HL-60 (cell line): ENCODE data around the gene CNGA1.

Source experiments
- DNase-seq, 2 experiments: peaks; one replicate each; pipeline ENCODE4 v3.0.0-alpha.2; 2010 to 2020; ENCODE audit warnings: low read depth in 1 of 2, low spot score in 1 of 2
- H3K27ac ChIP-seq: fragments of 250-450 bp; sonication (Bioruptor Pico); replicated peaks from 2 replicates; pipeline ENCODE4 v1.5.1; 2020; ENCODE audit warnings: mild to moderate bottlenecking, moderate library complexity
- H3K27me3 ChIP-seq: fragments of 250-450 bp; sonication (Bioruptor Pico); 2 replicates; pipeline ENCODE4 v1.5.1; 2021; ENCODE audit warnings: mild to moderate bottlenecking, moderate library complexity; ENCODE audit not compliant: insufficient read depth, poor library complexity, severe bottlenecking
- H3K4me3 ChIP-seq: replicated peaks from 2 replicates; pipeline ENCODE4 v1.5.1; 2011; ENCODE audit warnings: mild to moderate bottlenecking, control low read depth, low read length; ENCODE audit not compliant: insufficient read depth
- CTCF ChIP-seq: IDR thresholded peaks from one replicate; pipeline ENCODE4 v1.5.1; 2011; ENCODE audit warnings: low read length, control low read depth, inconsistent platforms; ENCODE audit not compliant: insufficient read depth
- GABPA ChIP-seq: IDR thresholded peaks from 2 replicates; pipeline ENCODE4 v1.6.1; 2012; ENCODE audit warnings: low read depth
- POLR2AphosphoS5 ChIP-seq: IDR thresholded peaks from 2 replicates; pipeline ENCODE4 v1.6.1; 2012; ENCODE audit warnings: low read depth
- REST ChIP-seq: IDR thresholded peaks from 2 replicates; pipeline ENCODE4 v1.6.1; 2012; ENCODE audit warnings: low read depth; ENCODE audit not compliant: insufficient replicate concordance
- SPI1 ChIP-seq: IDR thresholded peaks from 2 replicates; pipeline ENCODE4 v1.6.1; 2012; ENCODE audit warnings: low read depth, mild to moderate bottlenecking, borderline replicate concordance

The CNGA1 gene

GRCh38 chr4:48027653-48028052 is 11.2 kb upstream of the CNGA1 start:
- no peak overlapping the region for H3K4me3 ChIP-seq
- H3K27me3 ChIP-seq = no peaks in the 10 kb centered on the region
- DNase-seq = no peak
- no peak for TF ChIP-seq GABPA
- no peak for TF ChIP-seq POLR2AphosphoS5
- no peak for TF ChIP-seq REST
- no peak for TF ChIP-seq SPI1
- TF ChIP-seq CTCF = no peak
- no peak overlapping the region for H3K27ac ChIP-seq

GRCh38 chr4:48025005-48025404 is 8.5 kb upstream of the CNGA1 start:
- no peak for TF ChIP-seq POLR2AphosphoS5
- TF ChIP-seq GABPA = no peak
- no peak for TF ChIP-seq REST
- TF ChIP-seq SPI1 = no peak
- no peak for TF ChIP-seq CTCF
- DNase-seq = no peak
- H3K27me3 ChIP-seq = no peaks in the 10 kb centered on the region
- H3K4me3 ChIP-seq = no peak overlapping the region
- no peak overlapping the region for H3K27ac ChIP-seq

- no peak overlapping the region for H3K27ac ChIP-seq
- no peak overlapping the region for H3K4me3 ChIP-seq
- TF ChIP-seq SPI1 = no peak
- TF ChIP-seq GABPA = no peak
- no peak for TF ChIP-seq CTCF
- no peak for TF ChIP-seq POLR2AphosphoS5
- no peak for TF ChIP-seq REST
- DNase-seq = no peak
- H3K27me3 ChIP-seq = no peaks in the 10 kb centered on the region
Observed at GRCh38 chr4:48024522-48024921, 8.0 kb upstream of the CNGA1 start.
